G401 (cell line): Measurements from ENCODE around the gene CEACAM19. TPM values are rescaled to one million over a fixed set of nuclear protein-coding genes. Genes with fewer than 3 reads are reported as not detected.
"Not testable (repeated sequence)": the region's sequence is repeated elsewhere in the genome, so short reads cannot be mapped to it uniquely, and the experiment has no call there.

Experiments used
- DNase-seq: peaks from one replicate; pipeline ENCODE4 v3.0.0-alpha.2; 2015; ENCODE audit warnings: low spot score
- in situ Hi-C: cut with HindIII; loops from 2 replicates; pipeline ENCODE4 v1.10.0; 2016; ENCODE audit warnings: low sequenced_read_pairs, mixed read lengths
- total RNA-seq: library from RNA; depleted of rRNA; stranded (reverse); fragments of >200 nt; shearing (Covaris generic); gene quantifications from 2 replicates; pipeline ENCODE4 v1.2.3, GENCODE V29; 2014; rRNA removed

Gene CEACAM19
- total RNA-seq: 0.78 TPM in 1 of 2 replicates, not detected in the other

DNA sequence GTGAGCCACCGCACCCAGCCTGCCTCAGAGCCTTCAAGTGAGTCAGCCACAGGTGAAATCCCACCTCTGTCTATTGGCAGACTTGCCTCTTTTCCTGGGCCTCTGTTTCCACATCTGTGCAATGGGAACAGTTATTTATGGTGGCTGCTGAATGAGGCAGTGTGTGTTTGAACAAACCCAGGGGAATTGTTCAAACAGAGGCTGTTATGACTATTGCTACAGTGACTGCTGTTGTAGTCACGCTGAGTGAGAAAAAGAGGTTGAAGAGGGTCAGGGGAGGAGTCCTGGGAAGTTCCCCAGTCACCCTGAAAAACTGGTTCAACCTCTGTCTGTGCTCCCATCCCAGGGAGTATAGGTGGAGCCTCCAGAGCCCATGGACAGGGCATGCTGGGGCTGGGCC, at the start of gene CEACAM19:
TSS of gene CEACAM19 (plus strand) at position 83 of the 400 bp plus-strand sequence. CDS start 450 bp downstream, outside the sequence.
- in situ Hi-C loops: no loop called here
- DNase-seq: no peak

DNA sequence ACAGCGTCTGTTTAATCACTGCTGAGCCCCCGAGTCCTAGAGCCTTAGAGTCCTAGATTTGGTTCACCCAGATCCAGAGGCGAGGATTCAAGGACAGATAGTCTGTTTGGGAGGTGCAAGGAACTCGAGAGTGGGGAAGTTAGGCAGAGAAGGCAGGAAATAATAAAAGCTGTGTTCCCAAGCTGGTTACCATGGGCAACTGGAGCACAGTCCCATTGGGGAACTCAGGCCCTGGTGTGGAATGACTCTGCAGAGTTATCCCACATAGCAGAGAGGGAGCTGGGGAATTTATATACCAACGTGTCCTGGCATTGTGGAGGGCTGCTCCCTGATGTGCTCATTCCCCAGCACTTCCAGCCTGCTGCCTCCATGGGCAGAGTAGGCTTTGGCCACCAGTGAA, 48.2 kb upstream of the CEACAM19 start:
- no peak for DNase-seq
- in situ Hi-C loops: no loop called here

GRCh38 chr19:44623626-44624025, 47.7 kb upstream of the CEACAM19 start:
- DNase-seq: no peak
- in situ Hi-C loops: no loop called here

DNA sequence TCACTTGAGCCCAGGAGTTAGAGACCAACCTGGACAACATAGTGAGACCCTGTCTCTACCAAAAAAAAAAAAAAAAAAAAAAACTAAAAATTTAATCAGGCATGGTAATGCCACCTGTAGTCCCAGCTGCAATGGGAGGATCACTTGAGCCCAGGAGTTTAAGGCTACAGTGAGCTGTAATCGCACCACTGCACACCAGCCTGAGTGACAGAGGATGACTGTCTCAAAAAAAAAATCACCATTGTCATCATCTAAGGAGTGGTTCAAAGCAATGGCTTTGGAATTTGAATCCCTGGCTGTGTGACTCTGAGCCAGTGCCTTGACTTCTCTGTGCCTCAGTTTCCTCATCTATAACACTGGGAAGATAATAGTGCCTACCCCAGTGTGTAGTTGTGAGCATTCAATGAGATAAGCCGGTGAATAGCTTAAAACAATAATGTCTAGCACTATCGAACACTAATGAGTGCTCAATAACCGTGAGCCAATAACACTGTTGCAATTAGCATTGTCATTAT, 46.4 kb upstream of the CEACAM19 start:
- DNase-seq: no peak
- in situ Hi-C loops: no loop called here

- DNase-seq, in situ Hi-C loops: not testable (repeated sequence)
Observed at GRCh38 chr19:44625637-44626036, 45.6 kb upstream of the CEACAM19 start.

DNA sequence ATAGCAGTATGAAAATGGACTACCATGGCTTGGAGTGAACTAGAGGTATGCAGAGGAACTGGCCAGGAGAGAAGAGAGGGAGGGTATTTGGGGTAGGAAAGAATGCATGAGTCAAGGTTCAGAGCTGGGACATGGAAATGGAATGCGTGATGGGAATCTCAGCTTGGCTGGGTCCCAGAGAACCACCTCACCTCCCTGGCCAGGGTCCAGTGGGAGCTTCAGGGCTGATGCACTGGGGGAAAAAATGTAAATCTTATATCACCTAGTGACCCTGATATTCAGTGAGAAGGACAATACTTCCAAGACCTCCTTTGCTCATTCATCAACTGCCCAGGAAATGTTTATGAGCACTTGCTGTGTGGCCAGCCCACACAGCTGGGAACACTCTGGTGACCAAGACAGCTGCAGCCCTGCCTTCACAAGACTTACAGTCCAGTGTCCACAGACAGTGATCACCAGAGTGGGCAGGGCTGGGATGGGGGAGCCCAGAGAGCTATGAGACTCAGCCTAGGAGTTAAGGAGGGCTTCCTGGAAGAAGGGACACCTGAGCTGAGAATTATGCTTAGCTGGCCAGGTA, 45.1 kb upstream of the CEACAM19 start:
- DNase-seq: no peak
- in situ Hi-C loops: no loop called here

DNA sequence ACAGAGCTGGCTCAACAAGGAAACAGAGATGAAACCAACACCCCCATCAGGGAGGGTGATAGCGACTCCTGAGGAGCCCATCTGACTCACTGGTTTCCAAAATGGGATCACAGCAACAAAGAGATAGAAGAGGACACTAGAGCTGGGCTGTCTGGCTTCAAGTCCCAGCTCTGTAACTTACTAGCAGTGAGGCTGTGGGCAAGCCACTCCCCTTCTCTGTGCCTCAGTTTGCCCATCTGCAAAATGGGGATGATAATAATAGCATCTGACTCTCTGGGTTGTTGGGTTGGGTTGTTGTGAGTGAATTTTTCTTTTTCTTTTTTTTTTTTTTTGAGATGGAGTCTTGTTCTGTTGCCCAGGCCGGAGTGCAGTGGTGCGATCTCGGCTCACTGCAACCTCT, 43.7 kb upstream of the CEACAM19 start:
- in situ Hi-C loops: no loop called here
- no peak for DNase-seq

DNA sequence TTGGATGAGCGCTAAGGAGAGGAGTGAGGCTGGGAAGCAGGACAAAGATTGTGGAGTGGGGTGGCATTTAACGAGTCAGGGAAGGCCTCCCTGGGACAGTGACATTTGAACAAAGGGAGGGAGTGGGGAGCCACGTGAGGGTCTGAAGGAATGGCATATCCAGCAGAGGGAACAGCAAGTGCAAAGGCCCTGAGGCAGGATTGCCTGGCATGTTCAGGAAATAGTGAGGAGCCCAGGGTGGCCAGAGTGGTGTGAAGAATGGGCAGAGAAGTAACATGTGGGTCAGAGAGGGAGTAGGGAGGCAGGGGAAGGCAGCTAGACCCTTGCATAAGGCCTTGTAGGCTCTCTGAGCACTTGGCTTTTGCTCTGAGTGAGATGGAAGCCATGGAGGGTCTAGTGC, 42.5 kb upstream of the CEACAM19 start:
- in situ Hi-C loops: no loop called here
- DNase-seq: no peak

- in situ Hi-C loops, DNase-seq: not testable (repeated sequence)
Observed at GRCh38 chr19:44631611-44632010, 39.7 kb upstream of the CEACAM19 start.

GRCh38 chr19:44634058-44634457, 37.2 kb upstream of the CEACAM19 start:
- DNase-seq, in situ Hi-C loops: not testable (repeated sequence)

GRCh38 chr19:44634785-44635184, 36.5 kb upstream of the CEACAM19 start:
- DNase-seq: no peak
- in situ Hi-C loops: no loop called here

DNA sequence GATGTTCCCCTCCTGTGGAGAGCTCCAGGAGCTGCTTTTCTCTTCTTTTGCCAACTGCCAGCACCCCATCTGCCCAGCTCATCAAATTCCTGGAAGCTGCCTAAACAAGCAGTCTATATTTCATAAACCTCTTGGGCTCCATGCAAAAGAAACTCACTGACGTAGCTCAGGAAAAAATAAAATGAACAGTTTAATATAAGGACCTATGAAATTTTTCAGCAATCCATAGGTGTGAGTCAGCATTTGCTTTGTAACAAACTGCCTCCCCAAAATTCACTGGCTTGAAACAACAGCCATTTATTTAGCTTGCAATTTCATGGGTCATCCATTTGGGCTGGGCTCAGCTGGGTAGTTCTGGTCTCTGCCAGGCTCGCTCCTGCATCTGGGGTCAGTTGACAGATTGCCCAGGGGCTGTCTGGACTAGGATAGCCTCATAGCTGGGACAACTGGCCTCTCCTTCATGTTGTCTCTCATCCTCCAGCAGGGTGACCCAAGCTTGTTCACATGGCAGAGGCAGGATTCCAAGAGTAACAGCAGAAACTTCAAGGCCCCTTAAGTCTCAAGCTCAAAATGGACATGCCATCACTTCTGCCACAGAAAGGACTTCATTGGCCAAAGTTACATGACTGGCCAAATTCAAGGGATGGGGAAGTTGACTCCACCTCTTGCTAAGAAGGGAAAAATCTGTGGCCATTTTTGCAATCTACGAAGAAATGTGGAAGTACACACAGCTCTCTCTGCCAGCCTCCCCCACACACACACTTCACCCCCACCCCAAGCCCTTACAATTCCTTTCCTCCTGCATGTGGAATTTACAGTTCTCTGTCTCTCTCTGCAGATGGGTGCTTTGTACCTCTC, 35.5 kb upstream of the CEACAM19 start:
- no peak for DNase-seq
- in situ Hi-C loops: no loop called here

DNA sequence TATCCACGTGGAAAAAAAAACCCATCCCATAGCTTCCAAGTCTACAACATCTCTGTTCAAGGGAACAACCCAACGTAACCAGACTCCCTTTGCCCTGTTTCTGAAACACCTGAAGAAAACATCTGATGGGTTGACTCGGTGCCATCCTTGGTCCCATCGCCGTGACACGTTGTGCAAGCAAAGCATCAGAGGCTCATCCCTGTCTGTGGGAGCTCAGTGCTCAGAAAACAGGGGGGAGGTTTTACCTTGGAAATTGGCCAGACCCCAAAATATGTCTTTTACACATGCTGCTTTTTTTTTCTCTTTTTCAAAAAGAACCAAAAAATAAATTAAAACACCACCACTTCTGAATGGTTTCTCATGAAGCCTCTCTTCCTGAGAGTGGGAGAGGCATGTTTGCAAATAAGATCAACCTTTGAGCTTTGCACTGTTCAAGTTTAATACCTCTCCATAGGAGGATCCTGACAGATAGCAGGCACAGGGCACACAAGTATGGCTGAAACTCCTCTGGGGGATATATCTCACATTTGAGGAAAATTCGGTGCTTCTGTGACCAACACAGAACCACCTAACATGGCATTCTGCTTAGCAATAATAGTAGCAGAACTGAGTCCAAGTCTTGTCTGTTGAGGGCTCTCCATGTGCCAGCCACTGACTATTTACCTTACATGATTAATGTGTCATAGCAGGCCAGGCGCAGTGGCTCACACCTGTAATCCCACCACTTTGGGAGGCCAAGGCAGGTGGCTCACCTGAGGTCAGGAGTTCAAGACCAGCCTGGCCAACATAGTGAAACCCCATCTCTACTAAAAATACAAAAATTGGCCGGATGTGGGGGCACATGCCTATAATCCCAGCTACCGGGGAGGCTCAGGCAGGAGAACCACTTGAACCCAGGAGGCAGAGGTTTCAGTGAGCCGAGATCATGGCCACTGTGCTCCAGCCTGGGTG, 34.6 kb upstream of the CEACAM19 start:
- no peak for DNase-seq
- in situ Hi-C loops: no loop called here

- DNase-seq: no peak
- in situ Hi-C loops: no loop called here
Observed at GRCh38 chr19:44637390-44637764, 33.9 kb upstream of the CEACAM19 start.

- in situ Hi-C loops: no loop called here
- DNase-seq: no peak
Observed at GRCh38 chr19:44640518-44640917, 30.8 kb upstream of the CEACAM19 start.

GRCh38 chr19:44641501-44642265, 29.6 kb upstream of the CEACAM19 start:
- in situ Hi-C loops: no loop called here
- DNase-seq: no peak

- DNase-seq: no peak
Observed at GRCh38 chr19:44642377-44642776, 28.9 kb upstream of the CEACAM19 start.

GRCh38 chr19:44643605-44644401, 27.5 kb upstream of the CEACAM19 start, which contains the start of gene PVR:
TSS of gene PVR (plus strand) at chr19:44643910. CDS start at chr19:44644097, 187 bp downstream.
- in situ Hi-C loops: no loop called here
- DNase-seq: peak; percentile 74

More at GRCh38 chr19:44642377-44642776, 28.9 kb upstream of the CEACAM19 start:
- in situ Hi-C loops: no loop called here
